HG03342 (cell line): ENCODE results near the gene CAPZB.

Experiments
- ATAC-seq: cut with Tn5 transposase; IDR thresholded peaks from one replicate; pipeline ENCODE4 v1.9.1; 2021; ENCODE audit warnings: mild to moderate bottlenecking, moderate library complexity; ENCODE audit not compliant: unreplicated experiment

CAPZB gene

DNA sequence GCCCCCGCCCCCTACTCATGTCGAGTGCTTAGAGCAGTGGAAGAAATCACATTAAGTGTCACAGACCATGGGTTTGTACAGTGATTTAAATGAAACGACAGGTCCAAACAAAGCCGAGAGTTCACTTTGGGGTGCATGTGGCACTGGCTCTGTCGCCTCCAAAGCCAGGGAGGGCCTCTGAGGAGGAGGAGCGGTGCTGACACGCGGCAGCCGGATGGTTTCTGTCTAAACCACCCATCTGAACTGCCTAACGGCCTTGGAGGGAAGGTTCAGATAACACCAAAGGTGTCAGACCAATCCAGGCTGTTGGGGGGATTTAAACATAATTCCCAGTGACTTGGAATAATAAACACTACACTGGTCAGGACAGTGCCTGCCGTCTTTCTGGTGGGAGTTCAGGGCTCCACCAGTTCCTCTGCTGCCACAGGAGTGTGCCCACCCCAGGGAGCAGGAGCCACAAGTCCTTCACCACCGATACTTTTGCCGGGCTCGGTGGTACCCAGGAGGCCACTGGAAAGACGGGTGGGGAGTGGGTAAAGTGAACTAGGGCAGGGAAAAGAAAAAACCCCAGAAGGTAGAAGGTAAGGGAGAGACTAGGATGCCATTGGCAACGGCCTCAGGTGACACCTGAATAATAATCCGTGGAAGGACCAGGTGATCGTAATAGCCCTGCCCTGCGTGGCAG lies 95.0 kb downstream of the CAPZB start:
- no peak for ATAC-seq

DNA sequence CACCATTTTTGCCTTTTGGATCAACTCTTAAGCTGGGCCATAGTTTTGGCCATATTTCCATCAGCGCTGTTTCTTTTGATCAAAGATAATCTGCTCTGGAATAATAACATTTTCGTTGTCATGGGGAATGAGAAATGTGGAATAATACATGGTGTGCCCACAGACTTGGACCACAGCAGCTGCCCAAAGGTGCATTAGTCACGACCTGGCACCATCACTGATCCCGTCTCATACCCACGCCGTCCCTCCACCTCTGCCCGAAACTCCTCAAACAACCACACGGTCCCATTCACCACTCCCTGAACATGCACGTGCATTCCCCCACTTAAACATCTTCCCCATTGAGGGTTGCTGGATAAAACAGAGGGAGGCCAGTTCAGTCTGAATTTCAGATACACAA lies 96.4 kb downstream of the CAPZB start:
- ATAC-seq: no peak

DNA sequence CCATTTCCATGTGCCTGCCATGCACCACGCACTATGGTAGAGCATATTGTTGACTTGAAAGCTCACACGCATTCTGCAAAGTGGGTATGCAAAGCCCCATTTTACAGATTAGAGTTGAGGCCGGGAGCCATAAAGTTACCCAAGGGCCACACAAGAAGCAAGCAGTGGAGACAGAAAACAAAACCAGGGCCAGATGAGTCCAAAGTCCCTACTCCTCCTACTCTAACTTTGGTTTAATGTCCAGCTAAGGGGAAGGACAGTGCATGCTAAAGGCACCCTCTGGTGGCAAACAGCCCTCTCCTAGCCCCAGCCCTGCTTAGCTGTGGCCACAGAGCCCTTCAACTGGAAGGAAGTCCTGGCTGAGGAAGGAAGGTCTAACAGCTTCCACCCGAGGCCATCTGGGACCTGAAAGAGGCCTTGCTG lies 98.3 kb downstream of the CAPZB start:
- no peak for ATAC-seq

DNA sequence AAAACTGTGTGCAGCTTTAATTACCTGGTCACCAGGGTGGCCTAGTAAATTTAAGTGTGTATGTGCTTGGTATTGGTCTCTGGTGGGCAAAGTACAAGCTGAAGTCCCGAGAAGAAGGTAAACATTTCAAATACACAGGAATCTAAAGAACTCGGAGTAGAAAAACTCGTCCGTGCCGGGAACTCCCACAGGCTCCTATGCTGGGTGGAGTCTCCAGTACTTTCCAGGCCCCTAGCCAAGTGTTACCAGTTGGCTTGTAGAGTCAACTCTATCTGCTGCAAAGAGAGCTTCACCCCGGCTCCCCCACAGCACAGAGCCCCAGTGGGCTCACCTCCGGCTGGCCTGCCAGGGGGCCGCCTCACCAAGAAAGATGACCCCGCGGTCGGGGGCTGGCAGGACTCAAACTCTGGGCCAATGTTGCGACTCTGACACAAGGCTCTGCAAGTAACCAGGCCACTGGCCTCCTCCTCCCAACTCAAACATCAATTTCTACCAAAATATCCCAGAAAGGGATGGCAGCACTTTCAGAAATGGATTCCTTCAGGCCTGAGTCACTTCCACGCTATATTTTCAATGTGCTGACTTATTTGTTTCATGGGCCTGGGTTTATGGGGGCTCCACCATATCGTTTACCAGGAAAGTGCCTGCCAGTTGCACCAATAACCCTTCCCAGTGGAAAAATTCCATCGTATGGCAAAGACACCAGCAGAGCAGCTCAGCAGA lies 99.3 kb downstream of the CAPZB start:
- ATAC-seq: no peak

DNA sequence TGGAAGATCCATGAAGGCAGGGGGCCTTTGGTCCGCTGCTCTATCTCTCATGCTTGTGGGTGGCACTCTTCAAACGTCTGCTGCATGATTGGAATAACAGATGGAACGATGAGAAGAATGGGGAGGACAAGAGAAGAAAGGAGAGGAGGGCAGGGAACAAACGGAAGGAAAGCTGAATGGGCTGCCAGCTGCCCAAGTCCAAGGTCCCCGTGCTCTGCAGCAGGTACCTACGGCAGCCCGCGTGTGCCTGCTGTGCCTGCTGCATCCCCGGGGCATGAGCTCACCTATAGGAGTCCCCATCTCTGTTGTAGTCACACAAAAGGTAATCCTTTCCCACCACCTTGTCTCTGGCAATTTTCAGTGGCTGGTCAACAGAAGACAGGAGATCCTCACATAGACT lies 100.1 kb downstream of the CAPZB start:
- ATAC-seq: no peak

DNA sequence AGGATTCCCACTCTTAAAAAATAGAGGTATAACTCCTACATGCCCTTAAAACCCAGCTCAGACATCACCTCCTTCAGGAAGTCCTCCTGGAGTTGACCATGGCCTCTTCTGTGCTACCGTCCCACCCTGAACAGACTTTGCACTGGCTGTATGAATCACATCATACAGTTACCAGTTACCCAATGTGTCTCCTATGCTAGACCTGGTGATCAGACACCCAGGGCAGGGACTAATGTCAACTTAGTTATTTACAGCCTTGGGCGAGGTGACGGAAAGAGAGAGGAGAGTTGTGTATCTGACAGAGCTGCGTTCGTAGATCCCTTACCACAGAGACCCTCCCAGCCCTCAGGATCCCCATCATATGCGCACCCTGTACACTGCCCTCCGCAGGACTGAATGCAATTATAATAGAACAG lies 100.6 kb downstream of the CAPZB start:
- ATAC-seq: no peak

DNA sequence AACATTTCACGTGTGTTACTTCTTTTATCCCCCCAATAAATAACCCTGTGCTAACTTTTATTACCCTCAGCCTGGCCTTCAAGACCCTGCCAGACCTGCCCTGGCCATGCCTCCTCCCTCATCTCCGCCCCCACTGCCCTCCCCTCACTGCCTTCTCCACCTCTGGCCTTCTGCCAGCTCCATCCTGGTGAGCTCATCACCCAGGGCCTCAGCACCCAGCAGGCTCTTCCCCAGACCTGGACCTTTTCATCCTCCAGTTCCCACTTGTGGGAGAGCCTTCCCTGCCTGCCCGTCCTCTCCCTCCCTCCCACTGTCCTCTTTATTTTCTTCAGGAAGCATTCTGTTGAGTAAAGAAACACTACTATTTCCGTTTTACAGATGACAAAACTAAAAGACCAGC lies 101.2 kb downstream of the CAPZB start:
- no peak for ATAC-seq

DNA sequence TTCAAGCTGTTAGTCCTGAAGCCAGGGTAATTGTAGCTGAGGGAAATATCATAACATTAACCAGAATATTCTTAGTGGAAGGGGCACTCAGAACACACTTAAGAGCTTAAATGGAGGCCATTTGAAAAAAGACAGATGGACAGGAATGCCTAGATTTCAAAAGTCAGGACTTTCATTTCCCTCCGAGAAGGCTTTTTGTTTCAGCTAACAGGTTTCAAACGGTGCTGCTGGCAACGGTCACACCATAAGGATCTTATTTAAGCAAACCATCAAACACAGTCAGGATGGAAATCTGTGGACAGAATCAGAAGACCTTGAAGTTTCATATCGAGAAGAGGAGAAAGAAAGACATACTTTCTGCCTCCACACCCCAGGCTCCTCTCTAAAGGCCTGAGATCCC lies 103.1 kb downstream of the CAPZB start:
- ATAC-seq: no peak

DNA sequence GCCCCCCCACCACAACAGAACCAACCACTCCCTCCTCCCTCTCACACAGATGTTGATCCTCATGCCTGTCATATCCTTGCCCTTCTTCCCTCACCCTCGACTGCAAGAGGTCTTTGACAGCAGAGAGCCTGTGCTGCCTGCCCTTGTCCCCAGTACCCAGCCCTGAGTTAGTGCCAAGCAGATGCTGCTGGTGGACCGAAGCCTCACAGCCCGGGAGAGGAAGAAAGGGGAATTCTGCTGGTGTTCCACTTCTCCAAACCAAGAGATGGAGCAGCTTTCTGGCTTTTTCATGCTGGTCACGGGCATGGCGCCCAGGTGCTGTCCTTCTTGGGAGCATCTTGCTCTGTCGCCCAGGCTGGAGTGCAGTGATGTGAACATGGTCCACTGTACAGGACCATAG lies 104.1 kb downstream of the CAPZB start:
- no peak for ATAC-seq

DNA sequence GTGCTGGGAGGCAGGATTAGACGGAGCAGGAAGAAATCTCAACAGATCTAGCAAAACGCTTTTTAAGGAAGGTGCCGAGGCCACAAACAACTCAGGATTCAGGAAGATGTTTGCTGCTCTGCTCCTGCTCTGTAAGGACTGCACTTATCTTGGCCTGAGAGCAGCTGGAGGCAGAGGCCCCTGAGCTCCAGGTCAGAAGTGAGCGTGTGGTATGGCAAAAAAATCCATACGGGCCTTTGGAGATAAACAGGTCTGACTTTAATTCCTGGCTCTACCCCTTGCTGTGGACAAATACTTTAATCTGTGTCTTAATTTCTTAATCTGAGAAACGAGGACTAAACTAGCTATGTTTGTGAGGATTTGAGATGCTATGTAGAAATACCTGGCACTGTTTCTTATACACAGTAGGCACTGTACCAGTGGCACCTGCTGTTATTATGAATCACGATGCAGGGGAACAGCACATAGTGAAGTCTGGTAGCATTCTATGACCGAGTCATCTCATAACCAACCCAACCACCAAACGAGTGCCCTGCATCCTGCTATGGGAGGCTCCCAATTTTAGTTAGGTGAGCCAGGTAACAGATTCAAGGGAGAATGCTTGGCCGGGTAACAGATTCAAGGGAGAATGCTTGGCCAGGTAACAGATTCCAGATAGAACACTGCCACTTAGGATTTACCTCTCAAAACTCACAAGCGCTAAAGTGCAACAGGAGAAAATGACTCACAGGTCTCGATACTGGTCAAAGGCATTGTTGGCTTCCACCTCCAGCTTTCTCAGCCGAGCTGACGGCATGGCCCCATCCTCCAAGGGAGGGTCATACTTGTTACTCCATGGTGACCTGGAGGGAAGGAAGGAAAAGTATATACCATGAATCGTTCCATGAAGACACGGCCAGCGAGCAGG lies 107.3 kb downstream of the CAPZB start:
- no peak for ATAC-seq

DNA sequence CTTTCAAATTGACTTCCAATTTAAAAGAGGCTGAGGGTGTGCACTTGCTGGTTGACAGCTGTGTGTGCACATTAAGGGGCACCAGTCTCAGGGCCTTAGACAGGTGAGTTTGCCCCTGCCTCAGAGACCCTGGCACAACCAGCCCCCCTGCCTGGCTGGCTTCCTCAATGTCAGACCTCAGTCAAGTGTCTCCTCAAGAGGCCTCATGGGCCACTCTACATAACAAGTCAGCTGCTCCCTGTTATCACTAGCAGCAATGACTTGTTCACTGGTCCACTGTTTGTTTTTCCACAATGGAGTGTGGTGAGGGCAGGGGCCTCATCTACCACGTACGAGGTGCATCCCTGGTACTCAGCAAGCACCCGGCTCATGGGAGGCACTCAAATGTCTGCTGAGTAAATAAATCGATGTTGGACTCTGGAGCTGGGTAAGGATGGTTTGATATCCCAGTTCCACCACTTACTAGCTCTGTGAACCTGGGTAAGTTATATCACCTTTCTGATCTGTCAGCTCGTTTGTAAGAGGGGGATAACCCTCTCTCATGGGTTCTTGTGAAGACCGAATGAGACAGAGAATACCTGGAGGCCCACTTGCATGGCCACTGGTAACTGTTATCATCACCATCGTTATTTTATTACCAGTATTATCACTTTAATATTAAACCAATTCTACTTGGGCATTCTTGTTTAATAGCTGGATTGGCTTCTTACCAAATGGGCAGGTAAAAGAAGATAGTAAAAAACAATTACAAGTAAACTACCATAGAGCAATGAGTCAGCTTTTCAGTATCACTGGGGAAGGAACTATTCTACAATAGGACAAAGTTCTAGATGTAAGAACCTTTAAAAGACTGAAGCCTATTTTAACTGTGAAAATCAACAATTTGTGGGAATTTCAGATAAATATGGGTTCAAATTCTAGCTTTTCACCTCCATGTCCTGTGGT lies 108.6 kb downstream of the CAPZB start:
- ATAC-seq: no peak

DNA sequence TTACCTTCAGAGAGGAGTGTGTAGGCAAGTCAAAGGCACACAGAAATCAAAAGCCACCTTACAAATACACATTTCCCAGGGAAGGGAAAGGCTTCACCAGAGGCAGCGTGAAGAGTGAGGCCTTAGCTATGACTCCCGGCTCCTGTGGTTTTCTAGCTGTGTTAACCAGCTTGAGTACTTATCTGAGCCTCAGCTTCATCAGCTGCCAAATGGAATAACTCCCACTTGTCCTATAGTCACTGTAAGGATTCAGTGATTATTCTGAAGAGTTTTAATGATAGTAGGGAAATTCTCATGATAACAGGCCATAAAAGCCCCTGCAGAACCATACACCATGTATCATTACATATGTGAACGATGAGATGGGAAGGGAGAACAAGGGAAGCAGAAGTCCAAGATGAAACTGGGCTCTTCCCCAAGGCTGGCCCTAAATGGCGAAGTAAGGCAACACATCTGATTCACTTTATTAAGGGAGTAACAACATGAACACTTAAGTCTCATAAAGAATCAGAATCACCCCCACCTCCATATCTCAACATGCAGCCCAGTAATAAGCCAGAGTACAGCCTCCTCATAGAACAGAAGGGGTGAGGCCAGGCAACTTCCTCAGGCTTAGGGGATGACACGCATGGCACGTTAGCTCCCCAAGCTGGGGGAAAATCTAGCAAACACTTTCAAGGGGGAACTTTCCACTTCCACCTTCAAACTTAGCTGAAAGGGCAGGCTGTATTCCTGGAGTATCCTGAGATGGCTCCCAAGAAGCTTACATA lies 109.5 kb downstream of the CAPZB start:
- no peak for ATAC-seq

DNA sequence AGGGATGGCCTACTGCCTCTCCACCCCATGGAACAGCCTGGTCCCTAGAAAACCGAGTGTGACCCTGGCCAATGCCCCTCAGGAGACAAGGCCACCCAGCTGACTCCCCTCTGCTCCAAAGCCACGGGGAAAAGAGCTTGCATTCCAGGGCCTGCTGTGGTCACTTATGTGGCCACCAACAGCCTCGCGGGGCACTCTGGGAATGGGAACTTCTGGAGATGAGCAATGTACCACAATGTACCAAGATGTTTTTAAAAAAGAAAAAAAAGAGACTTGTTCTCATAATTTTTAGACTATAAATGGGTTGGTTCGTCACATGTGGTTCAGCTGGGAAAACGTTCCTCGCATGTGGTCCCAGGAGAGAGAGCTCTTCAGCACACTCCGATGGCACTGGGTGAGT lies 110.4 kb downstream of the CAPZB start:
- ATAC-seq: no peak

DNA sequence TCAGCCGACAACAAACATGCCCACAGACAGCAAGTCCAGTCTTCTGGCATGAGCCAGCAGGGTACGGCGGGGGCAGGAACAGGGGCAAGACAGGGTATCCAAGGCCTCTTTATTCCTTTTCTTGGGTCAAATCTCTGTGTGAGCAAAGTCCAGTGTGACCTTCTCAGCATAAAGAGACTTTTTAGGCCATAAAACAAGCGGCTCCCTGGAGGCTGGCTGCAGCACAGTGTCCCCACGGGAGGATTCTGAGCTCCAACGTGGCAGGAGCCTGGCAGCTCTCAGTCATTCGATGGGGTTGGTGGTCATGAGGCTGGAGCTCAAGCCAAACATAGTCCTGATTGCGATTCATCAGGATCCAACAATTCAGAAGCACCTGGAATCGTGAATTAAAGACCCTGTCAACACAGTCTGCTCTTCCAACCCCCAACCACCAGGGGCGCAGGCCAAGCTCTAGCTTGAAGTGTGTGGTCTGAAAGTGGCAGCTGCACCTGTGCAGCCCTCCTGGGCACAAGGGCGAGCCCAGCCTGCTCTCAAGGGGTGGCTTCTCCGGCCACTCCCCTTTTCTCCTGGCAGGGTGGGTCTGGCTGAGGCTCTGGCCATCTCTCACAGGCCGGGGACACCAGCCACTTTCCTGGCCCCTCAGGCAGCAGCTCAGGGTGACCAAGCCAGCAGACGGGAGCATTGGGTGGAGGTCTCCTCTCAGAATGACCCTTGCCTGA lies 111.1 kb downstream of the CAPZB start:
- no peak for ATAC-seq

DNA sequence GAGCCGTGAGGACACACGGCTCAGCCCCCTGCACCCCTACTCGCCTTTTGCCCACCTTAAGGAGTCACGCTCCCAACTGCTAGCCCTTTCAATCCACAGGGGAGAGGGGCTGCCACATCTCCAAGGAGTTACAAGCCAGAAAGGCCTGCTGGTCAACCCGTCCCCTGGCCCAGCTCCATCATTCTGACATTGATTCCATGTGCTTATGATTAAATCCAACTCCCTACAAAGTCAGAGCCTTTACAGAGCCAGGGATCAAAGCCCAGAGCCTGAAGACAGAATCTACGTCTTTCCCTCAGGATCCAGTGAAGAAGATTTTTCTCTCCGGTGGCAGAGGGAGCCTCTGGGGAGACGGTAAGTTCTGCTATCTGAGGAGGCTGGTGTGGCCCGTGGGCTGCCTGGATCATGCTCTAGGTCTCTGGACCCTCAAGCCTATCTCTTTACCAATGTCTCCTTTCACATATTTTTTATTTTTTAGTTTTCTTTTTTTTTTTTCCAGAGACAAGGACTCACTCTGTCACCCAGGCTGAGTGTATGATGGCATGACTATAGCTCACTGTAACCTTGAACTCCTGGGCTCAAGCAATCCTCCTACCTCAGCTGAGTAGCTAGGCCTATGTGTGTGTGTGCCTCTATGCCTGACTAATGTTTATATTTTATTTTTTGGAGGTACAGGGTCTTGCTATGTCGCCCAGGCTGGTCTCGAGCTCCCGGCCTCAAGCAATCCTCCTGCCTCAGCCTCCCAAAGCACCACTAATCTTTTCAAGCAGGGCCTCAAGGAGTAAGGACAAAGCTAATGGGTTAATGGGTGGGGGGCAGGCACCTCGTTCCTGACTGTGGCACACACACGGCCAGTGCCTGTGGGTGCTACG lies 111.9 kb downstream of the CAPZB start:
- no peak for ATAC-seq

DNA sequence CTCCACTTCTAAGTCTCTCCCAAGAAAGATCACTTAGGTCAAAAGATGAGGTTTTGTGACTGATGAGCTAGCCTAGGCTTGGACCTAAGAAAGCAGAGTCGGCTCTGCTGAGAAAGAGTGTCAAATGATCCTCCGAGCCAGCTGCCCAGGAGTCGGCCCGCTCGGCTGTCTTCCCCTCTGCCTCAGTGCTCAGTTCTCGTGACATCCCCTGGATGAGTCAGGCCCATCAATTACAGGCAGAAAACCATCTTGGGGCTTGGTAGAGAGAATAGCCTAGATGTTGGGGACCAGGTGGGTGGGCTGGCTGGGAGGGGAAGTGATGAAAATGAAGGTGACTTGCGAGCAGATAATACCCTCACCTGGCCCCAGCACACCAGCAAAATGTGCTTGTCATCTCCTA lies 112.7 kb downstream of the CAPZB start:
- no peak for ATAC-seq

DNA sequence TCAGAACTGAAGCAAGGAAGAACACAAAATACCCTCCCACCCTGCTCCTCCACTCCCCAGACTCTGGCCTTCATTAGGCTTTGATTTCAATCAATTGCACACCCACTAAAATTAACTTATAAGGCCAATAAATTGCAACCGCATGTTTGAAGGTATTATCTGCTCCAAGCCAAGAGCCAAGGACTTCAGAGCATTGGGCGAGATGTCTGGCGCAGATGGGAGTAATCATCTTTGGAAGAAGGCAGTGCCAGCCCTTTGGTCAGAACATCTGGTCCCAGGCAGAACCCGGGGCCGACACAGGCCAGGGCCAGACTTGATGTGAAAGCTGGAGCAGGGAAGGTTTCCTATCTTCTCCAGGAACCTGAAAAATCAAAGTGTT lies 113.2 kb downstream of the CAPZB start:
- no peak for ATAC-seq
